Activated CD4-positive, alpha-beta T cell treated with anti-CD3 and anti-CD28 coated beads for 48 hours (primary cell): ENCODE results near the gene DPP6.
A peak's percentile ranks its signal among the peaks of the same experiment; 100 is the strongest.

Experiments
- DNase-seq: peaks from one replicate; pipeline ENCODE4 v3.0.0-alpha.2; 2020

DPP6 gene

DNA sequence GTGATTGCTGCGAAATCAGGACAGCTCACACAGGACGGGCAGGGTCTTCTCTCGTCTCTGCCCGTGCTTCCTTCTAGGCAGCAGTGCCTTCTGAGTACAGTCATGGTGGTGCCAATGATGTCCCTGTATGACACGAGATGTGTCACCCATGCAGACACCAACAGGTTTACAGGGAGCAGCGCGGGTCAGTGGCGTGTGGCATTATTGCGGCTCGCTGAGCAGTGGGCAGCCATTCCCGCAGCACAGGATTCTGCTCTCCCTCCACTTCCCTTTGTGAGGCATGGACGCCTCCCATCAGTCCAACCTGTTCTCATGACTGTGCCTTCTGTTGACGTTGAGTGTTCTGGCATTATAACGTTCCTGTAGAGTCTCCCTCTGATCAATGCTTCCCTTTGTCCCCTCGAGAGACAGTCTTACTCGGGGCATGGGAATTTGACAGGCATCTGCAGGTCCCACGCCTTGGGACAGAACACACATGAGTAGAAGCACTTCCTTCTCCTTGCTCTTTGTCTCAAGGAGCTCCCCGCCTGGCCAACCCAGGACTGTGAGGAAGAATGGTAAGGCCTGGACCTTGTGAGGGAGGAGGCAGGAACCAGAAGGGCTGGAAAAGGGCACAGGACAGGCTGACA lies 731.2 kb downstream of the DPP6 start:
- no peak for DNase-seq

GRCh38 chr7:154785898-154786297 lies 733.7 kb downstream of the DPP6 start:
- DNase-seq: no peak

- DNase-seq: peak; percentile 8
These were observed 737.2 kb downstream of the DPP6 start for GRCh38 chr7:154789404-154789803.

- DNase-seq: no peak
These were observed 739.4 kb downstream of the DPP6 start for GRCh38 chr7:154791611-154792010.

GRCh38 chr7:154792436-154793055 lies 740.3 kb downstream of the DPP6 start:
- DNase-seq: no peak

GRCh38 chr7:154794147-154794780 lies 742.1 kb downstream of the DPP6 start:
- DNase-seq: peak; percentile 41

- no peak for DNase-seq
These were observed 742.8 kb downstream of the DPP6 start for GRCh38 chr7:154795014-154795413.

GRCh38 chr7:154795437-154795836 lies 743.2 kb downstream of the DPP6 start:
- DNase-seq: no peak

DNA sequence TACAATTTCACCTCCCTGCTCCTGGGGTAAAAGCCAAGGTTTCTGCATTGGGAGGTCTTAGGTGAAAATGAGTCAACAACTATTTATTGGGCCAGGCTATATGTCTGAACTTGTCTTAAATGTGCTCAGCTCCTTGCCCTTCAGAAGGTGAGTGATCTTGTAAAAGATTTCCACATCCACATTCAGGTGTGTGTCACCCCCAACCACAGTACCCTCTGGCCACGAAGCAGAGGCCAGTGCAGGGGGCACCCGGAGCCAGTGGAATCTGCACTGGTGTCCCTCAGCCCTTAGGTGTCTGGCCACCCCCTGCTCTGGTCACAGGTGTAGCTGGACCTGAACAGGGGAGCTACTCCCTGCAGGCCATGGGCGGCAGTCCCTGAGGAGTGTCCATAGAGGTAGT lies 752.3 kb downstream of the DPP6 start:
- no peak for DNase-seq

DNA sequence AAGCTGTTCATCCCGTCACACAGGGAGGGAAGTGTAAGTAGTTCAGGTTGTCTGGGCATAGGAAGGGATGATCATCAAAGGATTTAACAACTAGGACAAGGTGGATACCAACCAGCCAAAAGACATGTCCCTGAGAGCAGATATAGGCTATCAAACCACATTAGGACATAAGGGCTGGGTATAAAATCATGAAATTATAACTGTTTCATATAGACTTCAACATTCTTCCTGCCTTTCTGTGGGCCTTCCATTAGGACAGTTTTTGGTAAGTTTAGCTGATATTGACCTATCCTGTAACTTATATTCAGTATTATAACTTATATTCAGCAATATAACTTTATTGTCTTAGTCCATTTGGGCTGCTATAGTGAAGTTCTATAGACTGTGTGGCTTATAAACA lies 759.8 kb downstream of the DPP6 start:
- no peak for DNase-seq

- DNase-seq: no peak
These were observed 765.2 kb downstream of the DPP6 start for GRCh38 chr7:154817224-154817896.

- no peak for DNase-seq
These were observed 774.8 kb downstream of the DPP6 start for GRCh38 chr7:154827007-154827406.

DNA sequence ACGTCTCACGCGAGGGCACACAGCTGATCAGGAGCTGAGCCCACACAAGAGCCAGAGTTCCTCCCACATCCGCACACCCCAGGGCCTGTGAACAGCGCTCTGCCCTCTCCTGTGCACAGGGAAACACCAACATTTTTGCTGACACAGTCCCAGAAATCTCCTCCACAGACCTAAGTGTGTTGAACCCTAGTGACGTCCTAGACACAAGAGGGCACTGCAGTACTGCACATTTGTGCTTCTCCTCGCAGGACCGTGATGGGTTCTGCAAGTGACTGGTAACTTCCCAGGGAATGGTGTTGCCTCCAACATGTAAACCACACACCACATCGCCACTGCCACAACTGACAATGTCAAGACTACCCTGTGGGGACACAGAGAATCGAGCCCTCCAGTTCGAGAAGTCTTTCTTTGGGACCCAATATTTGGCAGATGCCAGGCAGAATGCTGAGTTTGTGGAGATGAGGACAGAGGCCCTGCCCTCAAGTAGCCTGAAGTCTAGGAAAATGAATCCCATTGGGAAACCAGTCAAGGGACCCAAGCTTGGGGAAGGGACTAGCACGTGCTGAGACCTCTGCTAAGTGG lies 780.5 kb downstream of the DPP6 start:
- no peak for DNase-seq

DNA sequence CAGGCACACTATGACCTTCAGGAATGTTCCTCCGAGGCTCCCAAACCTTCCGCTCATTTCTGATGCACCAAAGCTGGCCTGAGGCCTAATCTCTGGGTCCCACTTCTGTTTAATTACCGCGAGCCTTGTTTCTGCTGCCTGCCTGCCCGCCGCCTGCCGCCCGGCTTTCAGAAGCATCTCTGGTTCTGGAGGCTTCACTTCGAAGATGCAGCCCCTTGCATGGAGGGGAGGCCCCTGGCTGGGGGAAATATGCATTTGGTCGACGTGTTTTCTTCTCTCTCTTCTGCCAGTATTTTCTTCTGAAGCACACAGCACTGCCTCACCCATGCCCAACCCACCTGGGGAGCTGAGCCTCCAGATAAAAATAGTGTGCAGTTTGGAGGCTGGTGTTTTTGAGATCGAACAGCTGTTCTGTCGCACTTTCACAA lies 783.8 kb downstream of the DPP6 start:
- no peak for DNase-seq

DNA sequence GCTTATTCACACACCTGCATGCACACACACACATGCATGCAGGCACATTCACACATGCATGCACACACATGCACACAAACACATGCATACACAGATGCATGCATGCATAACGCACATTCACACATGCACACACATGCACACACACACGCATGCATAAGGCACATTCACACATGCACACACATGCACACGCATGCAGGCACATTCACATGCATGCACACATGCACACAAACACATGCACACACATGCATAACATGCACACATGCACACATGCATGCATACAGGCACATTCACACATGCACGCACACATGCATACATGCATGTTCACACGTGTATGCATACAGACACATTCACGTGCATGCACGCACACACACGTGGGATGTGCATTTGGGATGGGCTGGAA lies 784.9 kb downstream of the DPP6 start:
- no peak for DNase-seq

GRCh38 chr7:154837622-154838021 lies 785.4 kb downstream of the DPP6 start:
- no peak for DNase-seq

DNA sequence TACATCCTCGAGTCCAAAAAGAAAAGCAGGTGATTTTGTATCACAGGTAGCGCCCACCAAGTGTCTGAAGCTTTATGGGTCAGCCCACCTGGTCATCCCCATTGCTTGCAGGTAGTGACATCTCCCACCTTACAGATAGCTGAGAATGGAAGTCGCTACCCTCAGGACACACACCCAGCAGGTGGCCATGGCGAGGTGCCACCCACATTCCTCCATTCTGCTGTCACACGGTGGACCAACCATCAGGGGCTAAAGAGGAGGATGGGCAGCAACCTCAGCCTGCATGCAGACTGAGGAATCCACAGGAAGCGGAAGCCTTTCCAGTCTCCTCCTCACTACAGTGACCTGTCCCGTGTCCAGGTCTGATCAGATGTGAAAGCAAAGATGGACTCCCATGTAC lies 787.9 kb downstream of the DPP6 start:
- no peak for DNase-seq

GRCh38 chr7:154841731-154842331 lies 789.6 kb downstream of the DPP6 start:
- DNase-seq: no peak

DNA sequence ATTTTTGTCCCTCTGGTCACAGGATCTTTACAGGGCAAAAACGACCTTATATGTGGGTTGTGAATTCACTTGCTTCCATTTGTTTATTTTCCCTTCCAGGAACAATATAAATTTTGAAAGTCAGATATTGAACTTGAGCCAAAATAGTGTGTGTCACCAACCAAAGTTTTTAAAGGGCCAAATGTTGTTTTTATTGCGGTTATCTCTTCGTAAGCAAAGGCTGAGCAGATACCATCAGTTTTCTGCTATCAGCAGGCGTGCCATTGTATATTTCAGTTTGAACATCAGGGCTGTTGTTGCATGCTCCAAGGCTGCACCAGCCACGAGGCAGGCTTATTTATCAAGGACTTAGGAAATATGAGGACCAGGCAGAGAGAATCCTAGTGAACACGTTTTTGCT lies 790.4 kb downstream of the DPP6 start:
- DNase-seq: no peak

GRCh38 chr7:154843670-154844237 lies 791.6 kb downstream of the DPP6 start:
- DNase-seq: no peak

- DNase-seq: no peak
These were observed 792.3 kb downstream of the DPP6 start for GRCh38 chr7:154844499-154844898.

GRCh38 chr7:154844955-154845354 lies 792.8 kb downstream of the DPP6 start:
- DNase-seq: no peak

- DNase-seq: no peak
These were observed 796.3 kb downstream of the DPP6 start for GRCh38 chr7:154848464-154848863.
